HK-2 (cell line): ENCODE data around the gene SLC6A8.
"Not testable (repeated sequence)": the region's sequence is repeated elsewhere in the genome, so short reads cannot be mapped to it uniquely, and the experiment has no call there.

Experiments used
- DNase-seq: peaks from one replicate; pipeline ENCODE4 v3.0.0-alpha.2; 2018; ENCODE audit not compliant: unreplicated experiment

The SLC6A8 gene

DNA sequence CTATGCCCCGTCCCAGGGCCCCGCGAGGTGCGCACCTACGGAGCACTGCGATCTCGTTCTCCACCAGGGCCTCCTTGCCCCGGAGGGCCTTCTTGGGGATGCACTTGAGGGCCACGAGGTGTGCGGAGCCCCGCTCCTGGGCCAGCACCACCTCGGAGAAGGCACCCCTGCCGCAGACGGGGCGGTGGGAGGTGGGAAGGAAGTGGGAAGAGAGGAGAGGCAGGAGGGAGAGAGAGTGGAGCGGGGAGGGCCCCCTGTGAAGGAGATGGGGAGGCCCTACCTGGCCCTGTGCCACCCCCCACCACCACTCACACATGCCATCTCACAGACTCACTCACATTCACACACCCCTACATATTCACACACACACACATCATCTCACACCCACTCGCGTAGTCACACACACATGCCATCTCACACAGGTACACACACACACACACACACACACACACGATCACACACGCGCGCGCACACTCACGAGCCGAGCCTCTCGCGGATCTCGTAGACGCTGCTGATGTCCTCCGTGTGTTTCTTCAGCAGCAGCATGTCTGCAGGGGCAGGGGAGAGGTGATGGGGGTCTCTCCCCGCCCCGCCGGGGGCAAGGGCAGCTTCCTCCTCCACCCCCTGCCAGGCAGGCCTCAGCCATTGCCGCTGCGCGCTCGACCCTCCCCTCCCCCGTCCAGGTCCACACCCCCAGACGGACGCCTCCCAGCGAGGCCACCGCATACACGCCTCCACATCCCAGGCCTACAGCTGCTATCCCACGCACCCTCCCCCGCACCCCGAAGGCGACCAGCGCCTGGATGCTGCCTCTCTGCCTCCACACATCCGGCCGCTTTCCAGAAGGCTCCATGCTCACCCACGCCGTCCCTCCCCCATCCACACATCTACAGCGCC lies 14.9 kb upstream of the SLC6A8 start:
- no peak for DNase-seq

DNA sequence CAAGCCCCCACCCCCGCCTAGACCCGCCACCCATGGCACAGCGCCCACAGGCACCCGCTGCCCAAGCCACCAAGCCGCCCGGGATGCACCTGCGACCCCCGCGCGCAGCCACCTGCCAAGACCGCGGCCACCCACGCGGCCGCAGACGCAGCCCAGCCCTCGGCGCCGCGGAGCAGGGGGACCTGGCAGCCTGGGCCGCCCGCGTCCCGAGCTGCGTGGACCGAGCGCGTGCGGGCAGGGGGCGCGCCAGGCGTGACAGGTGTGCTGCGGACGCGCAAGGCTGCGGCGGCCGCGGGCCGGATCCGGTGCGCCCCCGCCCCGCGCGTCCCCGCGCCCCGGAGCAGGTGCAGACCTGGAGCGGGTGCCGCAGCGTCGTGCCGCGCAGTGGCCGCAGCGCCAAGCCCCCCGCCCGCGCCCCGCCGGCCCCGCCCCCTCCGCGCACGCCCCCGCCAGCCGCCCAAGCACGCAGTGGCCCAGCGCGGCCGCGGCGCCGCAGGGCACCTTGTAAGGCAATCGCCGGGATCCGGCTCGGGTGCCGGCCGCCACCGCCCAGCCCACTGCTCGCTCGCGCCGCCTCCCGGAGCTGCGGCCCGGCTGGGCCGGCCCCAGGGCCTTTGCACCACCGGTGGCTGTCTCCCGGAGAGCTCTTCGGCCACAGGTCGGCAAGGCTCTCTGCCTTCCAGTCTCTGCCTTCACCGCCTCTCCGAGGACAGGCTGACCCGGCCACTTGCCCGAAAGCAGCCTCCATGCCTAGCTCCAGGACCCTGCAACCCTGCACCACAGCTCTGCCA lies 14.1 kb upstream of the SLC6A8 start, which contains the start of gene PNCK:
TSS of gene PNCK (minus strand) at position 386 of the 791 bp plus-strand sequence. CDS start 737 bp downstream, outside the sequence.
- no peak for DNase-seq

- DNase-seq: no peak
Observed at GRCh38 chrX:153674219-153674851, 13.4 kb upstream of the SLC6A8 start.

- DNase-seq: no peak
Observed at GRCh38 chrX:153681175-153681574, 6.6 kb upstream of the SLC6A8 start.

DNA sequence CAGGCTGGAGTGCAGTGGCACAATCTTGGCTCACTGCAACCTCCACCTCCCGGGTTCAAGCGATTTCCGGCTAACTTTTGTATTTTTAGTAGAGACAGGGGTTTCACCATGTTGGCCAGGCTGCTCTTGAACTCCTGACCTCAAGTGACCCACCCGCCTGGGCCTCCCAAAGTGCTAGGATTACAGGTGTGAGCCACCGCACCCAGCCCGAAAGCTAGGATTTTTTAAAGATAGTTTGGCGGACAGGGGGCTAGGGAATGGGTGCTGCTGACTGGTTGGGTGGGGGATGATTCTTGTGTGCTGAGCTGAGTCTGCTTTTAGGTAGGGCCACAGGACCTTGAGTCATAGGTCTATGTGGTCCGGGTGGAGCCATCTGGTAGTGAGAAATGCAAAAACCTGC lies 4.2 kb upstream of the SLC6A8 start:
- not testable (repeated sequence) for DNase-seq

- no peak for DNase-seq
Observed at GRCh38 chrX:153684467-153685155, 3.1 kb upstream of the SLC6A8 start.

GRCh38 chrX:153685156-153685536 lies 2.6 kb upstream of the SLC6A8 start:
- DNase-seq: no peak

GRCh38 chrX:153685751-153686696 lies 1.7 kb upstream of the SLC6A8 start:
- no peak for DNase-seq

- DNase-seq: no peak
Observed at GRCh38 chrX:153686711-153687110, 1.0 kb upstream of the SLC6A8 start.

GRCh38 chrX:153688071-153688470 lies 345 bp downstream of the SLC6A8 start:
- no peak for DNase-seq

GRCh38 chrX:153688506-153688905 lies 780 bp downstream of the SLC6A8 start:
- no peak for DNase-seq

GRCh38 chrX:153688911-153689590 lies 1.3 kb downstream of the SLC6A8 start:
- DNase-seq: peak; percentile 67

DNA sequence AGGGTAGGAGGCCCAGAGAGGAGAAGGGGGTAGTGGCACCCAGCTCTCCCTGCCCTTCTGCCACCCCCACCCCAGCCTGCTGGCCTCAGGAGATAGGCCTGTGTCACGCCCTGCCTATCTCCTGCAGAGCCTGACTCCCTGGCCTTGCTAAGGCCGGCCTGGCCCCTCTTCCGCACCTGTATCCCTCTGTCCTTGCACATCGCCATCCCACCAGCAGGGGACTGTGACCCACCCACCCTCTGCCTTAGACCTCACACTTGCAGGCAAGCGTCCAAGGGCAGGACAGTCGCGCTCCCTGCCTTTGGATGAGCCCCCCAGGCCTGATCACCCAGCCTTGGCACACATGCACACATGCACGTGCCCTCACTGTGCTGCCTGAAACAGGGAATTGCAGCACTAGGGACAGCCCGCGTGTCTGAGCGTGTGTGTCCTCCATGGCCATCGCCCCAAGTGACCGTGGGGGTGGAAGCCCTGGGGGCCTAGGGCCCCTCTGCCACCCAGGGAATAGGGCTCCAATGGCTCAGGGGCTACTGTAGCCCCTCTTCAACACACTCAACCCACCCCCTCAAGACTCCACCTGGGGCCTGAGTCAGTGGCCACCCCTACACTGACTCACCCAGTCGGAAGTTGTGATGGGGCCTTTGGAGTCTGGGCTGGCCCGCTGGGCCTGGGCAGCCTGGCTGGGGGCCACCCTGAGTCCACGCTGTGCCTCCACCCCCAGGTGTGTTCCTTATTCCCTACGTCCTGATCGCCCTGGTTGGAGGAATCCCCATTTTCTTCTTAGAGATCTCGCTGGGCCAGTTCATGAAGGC lies 2.1 kb downstream of the SLC6A8 start:
- peak; percentile 60 for DNase-seq

DNA sequence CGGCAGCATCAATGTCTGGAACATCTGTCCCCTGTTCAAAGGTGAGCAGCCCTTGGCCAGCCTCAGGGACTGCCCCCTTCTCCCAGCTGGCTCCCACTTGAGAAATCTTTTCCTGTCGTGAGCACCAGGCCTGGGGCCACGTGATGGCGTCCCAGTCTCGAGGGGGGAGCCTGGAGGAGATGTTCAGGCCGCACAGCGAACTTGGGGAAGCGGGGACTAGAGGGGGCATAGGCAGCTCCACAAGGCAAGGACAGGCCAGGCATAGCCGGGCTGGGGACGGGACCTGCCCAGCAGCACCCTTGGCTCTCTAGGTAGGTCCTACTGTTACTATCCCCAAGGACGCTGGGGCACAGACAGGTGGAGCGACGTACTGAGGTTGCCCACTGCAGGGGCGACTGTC lies 2.7 kb downstream of the SLC6A8 start:
- no peak for DNase-seq

DNA sequence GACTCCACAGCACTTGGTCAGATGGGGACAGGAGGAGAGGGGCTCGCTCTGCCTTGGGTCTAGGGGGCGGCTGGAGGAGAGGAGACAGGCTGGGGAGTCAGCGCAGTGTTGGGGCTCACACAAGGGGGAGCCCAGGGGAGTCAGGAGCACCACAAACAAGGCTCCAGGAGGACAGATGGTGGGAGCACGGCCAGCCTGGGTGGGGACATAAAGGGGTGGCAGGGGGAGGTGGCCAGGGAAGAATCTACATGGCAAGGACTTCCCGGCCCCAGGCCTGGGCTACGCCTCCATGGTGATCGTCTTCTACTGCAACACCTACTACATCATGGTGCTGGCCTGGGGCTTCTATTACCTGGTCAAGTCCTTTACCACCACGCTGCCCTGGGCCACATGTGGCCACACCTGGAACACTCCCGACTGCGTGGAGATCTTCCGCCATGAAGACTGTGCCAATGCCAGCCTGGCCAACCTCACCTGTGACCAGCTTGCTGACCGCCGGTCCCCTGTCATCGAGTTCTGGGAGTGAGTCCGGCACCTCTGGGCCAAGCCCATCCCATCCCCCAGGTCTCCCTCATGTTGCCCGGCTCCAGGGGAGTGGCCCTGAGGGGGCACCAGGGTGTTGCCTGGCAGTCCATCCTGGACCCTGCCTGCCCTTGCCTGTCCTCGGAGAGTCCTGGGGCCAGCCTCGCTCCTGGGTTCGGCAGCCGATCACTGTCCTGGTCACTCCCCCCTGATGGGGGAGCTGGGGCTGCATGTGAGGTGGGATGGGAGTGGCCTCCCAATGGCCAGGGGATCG lies 3.5 kb downstream of the SLC6A8 start:
- not testable (repeated sequence) for DNase-seq

GRCh38 chrX:153692003-153692402 lies 4.3 kb downstream of the SLC6A8 start:
- no peak for DNase-seq

DNA sequence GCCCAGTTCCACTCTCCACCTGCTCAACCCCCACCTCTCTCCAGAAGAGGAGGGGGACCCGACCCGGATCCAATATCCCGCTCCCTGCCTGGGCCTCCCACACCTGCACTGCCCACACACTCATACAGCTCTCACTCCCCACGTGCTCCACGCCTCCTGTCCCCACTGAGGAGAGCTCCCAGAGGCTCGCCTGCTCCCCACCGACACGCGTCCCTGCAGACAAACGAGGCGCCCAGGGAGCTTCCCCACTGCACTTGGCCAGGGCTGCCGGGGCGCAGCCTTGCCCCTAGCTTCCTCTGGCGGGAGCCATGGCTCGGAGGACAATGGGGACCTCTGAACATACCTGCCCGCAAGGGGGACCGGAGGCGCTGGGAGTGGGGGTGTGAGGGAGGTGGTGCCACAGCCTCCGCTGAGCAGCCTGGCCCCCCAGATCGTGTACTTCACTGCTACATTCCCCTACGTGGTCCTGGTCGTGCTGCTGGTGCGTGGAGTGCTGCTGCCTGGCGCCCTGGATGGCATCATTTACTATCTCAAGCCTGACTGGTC lies 5.0 kb downstream of the SLC6A8 start:
- DNase-seq: no peak
